ENCODE results near the gene MSL3.

Gene MSL3

GRCh38 chrX:11750046-11750445, 8.0 kb upstream of the MSL3 start:
- no peak overlapping the region for H3K27ac ChIP-seq
- TF ChIP-seq CTCF (IDR thresholded peaks at IDR 0.05) = no peak
- intact Hi-C loops (cut with DNase I; ENCODE audit: low total_unique reads) = no loop called here
- no peaks in the 10 kb centered on the region for H3K27me3 ChIP-seq
- no peaks in the 10 kb centered on the region for H3K9me3 ChIP-seq
- H3K4me1 ChIP-seq = no peaks in the 10 kb centered on the region
- no peaks in the 10 kb centered on the region for H3K36me3 ChIP-seq
- no peak overlapping the region for H3K4me3 ChIP-seq
- no peak for DNase-seq

GRCh38 chrX:11750694-11751093, 7.3 kb upstream of the MSL3 start:
- intact Hi-C loops (cut with DNase I; ENCODE audit: low total_unique reads) = no loop called here
- no peak overlapping the region for H3K27ac ChIP-seq
- H3K4me1 ChIP-seq = no peaks in the 10 kb centered on the region
- no peak for TF ChIP-seq CTCF (IDR thresholded peaks at IDR 0.05)
- no peaks in the 10 kb centered on the region for H3K36me3 ChIP-seq
- no peak overlapping the region for H3K4me3 ChIP-seq
- H3K9me3 ChIP-seq = no peaks in the 10 kb centered on the region
- no peaks in the 10 kb centered on the region for H3K27me3 ChIP-seq
- DNase-seq = no peak

GRCh38 chrX:11751261-11751660, 6.8 kb upstream of the MSL3 start:
- Histone ChIP-seq H3K36me3 (no peaks in the 10 kb centered on the region), H3K4me3 (no peak overlapping the region), H3K27ac (no peak overlapping the region), H3K27me3 (no peaks in the 10 kb centered on the region), H3K9me3 (no peaks in the 10 kb centered on the region), H3K4me1 (no peaks in the 10 kb centered on the region)
- TF ChIP-seq CTCF (IDR thresholded peaks at IDR 0.05) = no peak
- intact Hi-C loops (cut with DNase I; ENCODE audit: low total_unique reads) = no loop called here
- no peak for DNase-seq

GRCh38 chrX:11753668-11754067, 4.4 kb upstream of the MSL3 start:
- Histone ChIP-seq H3K4me3 (no peak overlapping the region), H3K9me3 (no peaks in the 10 kb centered on the region), H3K27ac (no peak overlapping the region), H3K4me1 (no peaks in the 10 kb centered on the region), H3K36me3 (no peaks in the 10 kb centered on the region), H3K27me3 (no peaks in the 10 kb centered on the region)
- DNase-seq = no peak
- intact Hi-C loops (cut with DNase I; ENCODE audit: low total_unique reads) = no loop called here
- TF ChIP-seq CTCF (IDR thresholded peaks at IDR 0.05) = no peak

GRCh38 chrX:11754958-11755645, 2.9 kb upstream of the MSL3 start:
- intact Hi-C loops (cut with DNase I; ENCODE audit: low total_unique reads) = no loop called here
- H3K9me3 ChIP-seq = no peaks in the 10 kb centered on the region
- no peaks in the 10 kb centered on the region for H3K4me1 ChIP-seq
- no peaks in the 10 kb centered on the region for H3K36me3 ChIP-seq
- no peaks in the 10 kb centered on the region for H3K27me3 ChIP-seq
- H3K4me3 ChIP-seq = no peak overlapping the region
- DNase-seq = no peak
- H3K27ac ChIP-seq = no peak overlapping the region
- no peak for TF ChIP-seq CTCF (IDR thresholded peaks at IDR 0.05)

- no peak for DNase-seq
- Histone ChIP-seq H3K27me3 (no peaks in the 10 kb centered on the region), H3K36me3 (no peaks in the 10 kb centered on the region), H3K9me3 (no peaks in the 10 kb centered on the region), H3K4me3 (no peak overlapping the region), H3K4me1 (peaks cover 0 to 2% (median 0%) of the 10 kb centered on the region in 4 donors), H3K27ac (no peak overlapping the region)
- intact Hi-C loops (cut with DNase I; ENCODE audit: low total_unique reads) = no loop called here
- TF ChIP-seq CTCF (IDR thresholded peaks at IDR 0.05) = no peak
Measured at GRCh38 chrX:11755724-11756123, 2.3 kb upstream of the MSL3 start.

All from tibial artery (tissue), 4 donors.